Fibroblast of pulmonary artery (primary cell): ENCODE data around the gene ABTB2.

Experiments used
- DNase-seq: peaks from one replicate; pipeline ENCODE4 v3.0.0-alpha.2; 2010; ENCODE audit warnings: low read depth
- H3K4me3 ChIP-seq: replicated peaks from 2 replicates; pipeline ENCODE4 v1.5.1; 2011; ENCODE audit warnings: low read depth, mild to moderate bottlenecking, control low read depth, low read length, moderate library complexity
- CTCF ChIP-seq: IDR thresholded peaks from 2 replicates; pipeline ENCODE4 v1.5.1; 2011; ENCODE audit warnings: mild to moderate bottlenecking, control low read depth, low read length, inconsistent platforms; ENCODE audit errors: missing control alignments

ABTB2 gene

DNA sequence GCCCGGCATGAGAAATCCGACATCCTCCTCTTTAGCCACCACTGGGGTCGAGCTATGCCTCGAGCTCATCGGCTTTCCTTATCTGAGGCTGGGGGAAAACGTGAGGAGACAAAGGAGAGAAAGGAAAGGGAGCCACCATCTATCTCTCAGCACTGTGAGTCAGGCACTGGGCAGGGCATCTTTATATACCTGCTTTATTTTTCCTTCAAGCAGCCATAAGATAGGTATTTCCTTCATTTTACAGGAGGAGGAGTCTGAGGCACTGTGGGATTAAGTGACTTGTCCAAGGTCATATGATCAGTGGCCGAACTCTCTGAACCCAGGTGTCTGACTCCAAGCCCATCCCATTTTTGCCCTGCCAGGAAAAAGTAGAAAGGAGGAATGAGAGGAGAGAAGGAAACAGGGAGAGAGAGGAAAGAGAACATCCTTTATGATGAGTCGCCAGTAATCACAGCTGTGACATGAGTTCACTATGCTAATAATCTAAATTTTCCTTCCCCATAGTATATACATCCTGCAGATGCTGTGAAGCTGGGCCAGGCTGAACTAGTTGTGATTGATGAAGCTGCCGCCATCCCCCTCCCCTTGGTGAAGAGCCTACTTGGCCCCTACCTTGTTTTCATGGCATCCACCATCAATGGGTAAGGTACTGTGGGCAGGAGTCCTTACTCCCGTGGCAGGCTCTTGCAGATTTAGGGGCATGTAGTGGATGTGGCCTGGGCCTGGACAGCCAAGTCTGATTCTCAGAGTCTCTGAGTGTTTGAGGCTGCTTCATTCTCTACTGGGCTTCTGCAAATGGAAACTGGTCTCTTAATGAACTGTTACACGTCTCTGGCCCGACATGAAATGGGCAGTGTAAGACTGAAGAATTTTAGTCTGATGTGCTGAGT is 230.6 kb downstream of the ABTB2 start:
- no peak overlapping the region for H3K4me3 ChIP-seq
- no peak for DNase-seq
- no peak for TF ChIP-seq CTCF

GRCh38 chr11:34124885-34125668 is 232.7 kb downstream of the ABTB2 start:
- no peak for TF ChIP-seq CTCF
- no peak for DNase-seq

DNA sequence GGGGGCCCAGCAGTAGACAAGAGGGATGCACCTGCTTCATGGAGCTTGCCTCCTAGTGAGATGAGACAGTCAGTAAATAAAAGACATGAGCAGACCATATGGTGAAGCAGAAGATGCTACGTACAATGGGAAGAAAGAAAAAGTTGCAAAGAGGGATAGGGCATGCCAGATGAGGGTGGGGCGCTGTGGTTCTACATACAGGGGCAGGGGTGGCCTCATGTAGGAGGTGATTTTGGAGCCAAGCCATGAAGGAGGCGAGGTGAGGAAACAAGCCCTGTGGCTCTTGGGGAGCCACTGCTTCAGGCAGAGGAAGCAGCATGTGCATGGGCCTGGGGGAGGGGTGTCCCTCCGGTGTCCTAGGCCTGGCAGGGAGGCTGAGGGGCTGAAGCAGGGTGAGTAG is 237.2 kb downstream of the ABTB2 start:
- TF ChIP-seq CTCF = no peak
- H3K4me3 ChIP-seq = no peak overlapping the region
- no peak for DNase-seq

More at GRCh38 chr11:34124885-34125668, 232.7 kb downstream of the ABTB2 start:
- H3K4me3 ChIP-seq = no peak overlapping the region

- TF ChIP-seq CTCF = no peak
- H3K4me3 ChIP-seq = no peak overlapping the region
- no peak for DNase-seq
These were observed 243.3 kb downstream of the ABTB2 start for GRCh38 chr11:34114471-34114870.

DNA sequence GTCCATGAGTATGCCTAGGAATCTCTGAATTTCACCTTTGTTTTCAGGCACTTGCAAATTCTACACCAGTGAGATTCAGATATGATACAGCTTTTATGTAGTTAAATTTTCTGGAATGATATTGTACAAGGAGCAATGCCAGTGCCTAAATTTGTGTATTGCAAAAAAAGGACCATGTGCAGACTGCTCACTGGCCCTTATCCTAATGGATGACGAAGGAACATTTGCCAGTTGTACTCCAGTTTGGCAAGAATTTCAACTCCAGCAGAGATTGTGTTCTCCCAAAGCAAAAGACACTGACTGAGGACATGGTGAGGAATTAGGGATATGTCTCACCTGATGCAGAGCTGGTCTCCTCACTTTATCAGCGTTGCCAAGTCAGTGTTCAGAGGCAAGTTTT is 243.8 kb downstream of the ABTB2 start:
- no peak for TF ChIP-seq CTCF
- H3K4me3 ChIP-seq = no peak overlapping the region
- no peak for DNase-seq

- TF ChIP-seq CTCF = no peak
These were observed 246.0 kb downstream of the ABTB2 start for GRCh38 chr11:34111722-34112270.

More at GRCh38 chr11:34111722-34112270, 246.0 kb downstream of the ABTB2 start:
- no peak overlapping the region for H3K4me3 ChIP-seq
- no peak for DNase-seq
